NCI-H1417 (cell line): ENCODE measurements around the gene EFR3B.

Experiments
- DNase-seq, 3 experiments: peaks; one replicate each; lab custom pipeline; 2025; lab: John Stamatoyannopoulos, UW

The EFR3B gene

GRCh38 chr2:25034081-25034480 lies 7.8 kb upstream of the EFR3B start:
- DNase-seq = no peak

DNA sequence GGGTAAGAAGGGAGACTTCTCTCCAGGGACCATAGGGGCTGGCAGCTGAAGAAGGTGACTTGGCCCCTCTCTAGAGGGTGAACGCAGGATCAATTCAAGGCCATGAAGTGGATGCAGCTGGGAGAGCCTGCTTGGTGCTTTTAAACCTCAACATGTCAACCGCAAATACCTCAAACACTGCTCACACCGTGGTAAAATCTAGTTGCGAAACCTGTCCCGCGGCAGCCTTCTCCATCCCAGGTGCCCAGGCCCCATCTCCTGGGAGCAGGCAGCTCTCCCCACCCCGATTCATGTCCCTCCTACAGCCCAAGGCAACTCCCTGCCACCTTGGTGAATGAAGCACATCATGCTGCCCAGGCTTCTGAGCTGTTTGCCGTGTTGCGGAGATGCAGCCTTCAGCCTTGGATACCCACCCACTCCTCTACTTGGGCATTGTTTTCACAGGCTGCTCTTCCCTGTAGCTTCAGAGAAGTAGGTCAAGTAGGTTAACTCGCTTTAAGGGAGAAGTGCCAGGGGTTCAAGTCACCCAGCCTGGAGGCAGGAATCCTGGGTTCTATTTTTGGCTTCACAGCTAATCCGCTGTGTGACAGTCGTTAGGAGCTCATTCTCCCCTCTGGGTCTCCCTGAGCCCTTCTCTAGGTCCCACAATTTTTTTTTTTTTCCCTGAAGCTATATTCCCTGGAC lies 6.2 kb upstream of the EFR3B start:
- DNase-seq = peak in 1 of 3 experiments; percentile 42

- peak in 2 of 3 experiments; percentile 9 to 57 for DNase-seq
Observed at GRCh38 chr2:25036221-25036559, 5.7 kb upstream of the EFR3B start.

GRCh38 chr2:25039126-25039525 lies 2.8 kb upstream of the EFR3B start:
- DNase-seq = no peak

DNA sequence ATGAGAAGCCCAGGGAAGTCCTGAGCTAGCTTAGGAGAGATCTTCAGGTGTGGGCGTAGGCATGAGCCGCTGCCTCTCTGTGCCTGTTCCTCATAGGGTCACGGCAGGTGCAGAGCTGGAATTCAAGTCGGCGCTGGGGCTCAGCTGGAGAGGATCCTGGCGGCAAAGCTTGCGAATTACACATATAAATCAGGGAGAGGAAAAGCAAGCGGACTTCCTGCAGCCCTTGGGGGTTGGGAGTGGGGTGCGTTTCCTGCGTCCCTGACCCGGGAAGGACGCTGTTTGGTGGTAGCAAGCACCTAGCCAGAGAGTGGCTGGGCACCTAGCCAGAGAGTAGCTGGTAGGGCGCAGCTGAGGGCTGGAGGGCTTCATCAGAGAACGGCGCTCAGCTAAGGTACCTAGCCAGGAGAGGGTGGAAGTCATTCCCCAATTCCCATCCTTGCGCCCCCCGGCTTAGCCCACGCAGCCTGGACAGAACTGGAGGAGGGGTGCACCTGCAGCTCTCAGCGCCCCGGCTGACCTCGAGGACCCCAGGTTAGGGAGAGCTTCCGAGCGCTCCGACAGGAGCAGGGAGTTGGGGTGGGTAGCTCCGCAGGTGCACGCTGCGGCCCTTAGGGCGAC lies 459 bp upstream of the EFR3B start:
- DNase-seq = peak; percentile 90 to 95 (median 95)

- DNase-seq = peak; percentile 47 to 90 (median 88)
Observed at GRCh38 chr2:25042321-25043240, 705 bp downstream of the EFR3B start.

- peak in 2 of 3 experiments; percentile 61 to 72 for DNase-seq
Observed at GRCh38 chr2:25043241-25043867, 1.5 kb downstream of the EFR3B start.

DNA sequence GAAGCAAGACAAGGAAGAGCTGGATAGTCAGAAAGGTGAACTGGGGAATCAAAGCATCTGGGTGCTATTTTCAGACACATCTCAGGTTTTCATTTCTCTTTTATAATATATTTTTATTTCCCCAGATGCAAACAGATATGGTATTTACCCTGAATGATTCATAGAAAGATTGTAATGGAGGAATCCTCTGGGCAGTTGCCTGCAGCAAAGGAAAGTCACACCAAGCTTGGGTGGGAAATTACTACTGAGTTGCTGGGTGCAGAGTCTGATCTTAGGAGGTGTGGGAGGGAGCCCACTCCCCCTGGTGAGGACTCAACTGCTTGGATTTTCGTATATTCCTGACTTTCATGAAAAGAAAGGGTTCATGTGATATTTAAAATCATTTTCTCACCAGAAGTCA lies 2.1 kb downstream of the EFR3B start:
- no peak for DNase-seq

DNA sequence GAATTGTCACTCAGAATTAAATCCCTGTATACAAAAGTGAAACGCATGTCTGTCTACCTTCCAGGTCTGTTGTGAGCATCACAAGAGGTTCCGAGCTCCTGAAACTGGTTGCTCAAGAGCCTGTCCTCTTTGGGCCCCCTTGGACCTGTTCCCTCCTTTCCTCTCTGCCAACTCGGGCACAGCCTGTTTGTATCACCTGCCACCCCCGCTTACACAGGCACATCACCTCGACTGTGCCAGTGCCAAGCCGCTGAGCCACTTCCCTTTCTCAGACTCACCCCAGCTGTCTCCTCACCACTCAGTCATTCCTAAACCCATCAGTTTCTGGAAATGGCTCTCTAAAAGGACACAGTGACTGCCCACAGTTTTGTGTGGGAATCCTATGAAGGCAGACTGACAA lies 3.1 kb downstream of the EFR3B start:
- DNase-seq = no peak

- DNase-seq = no peak
Observed at GRCh38 chr2:25049422-25049821, 7.5 kb downstream of the EFR3B start.

DNA sequence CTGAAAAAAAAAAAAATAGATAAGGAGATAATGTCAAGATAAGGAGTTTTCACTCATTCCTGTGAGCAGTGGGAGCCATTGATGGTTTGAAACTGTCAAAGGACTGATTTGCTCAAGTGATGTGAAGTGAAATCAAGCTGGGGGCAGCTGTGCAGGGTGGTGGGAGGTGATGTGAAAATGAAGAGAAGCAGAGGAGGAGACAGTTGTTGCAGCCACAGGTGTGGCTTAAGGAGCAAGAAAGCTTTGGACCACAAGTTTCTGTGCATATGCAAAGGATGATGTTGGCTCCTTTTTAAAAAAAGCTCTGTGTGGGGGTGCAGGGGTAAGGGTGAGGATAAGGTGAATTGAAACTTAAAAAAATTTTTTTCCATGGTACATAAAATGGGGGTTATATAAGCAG lies 8.3 kb downstream of the EFR3B start:
- no peak for DNase-seq

GRCh38 chr2:25053041-25053440 lies 11.2 kb downstream of the EFR3B start:
- DNase-seq = no peak

DNA sequence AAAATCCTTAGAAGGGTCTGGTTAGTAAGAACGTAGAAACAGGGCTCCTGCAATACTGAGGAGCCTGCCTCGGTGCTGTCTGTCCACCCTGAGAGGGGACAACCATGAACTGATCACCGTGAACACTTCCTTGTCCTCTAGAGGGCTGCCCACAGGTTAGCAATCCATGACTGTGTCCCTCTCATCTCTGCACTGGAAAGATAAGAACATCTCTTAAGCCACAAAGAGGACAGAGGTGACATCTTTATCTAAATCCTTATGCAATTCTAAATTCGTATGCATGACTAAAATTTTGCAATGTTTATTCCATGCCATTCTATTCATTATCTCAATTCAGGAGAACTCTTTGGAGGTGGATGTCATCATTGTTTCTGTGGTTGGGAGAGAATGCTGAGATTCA lies 12.8 kb downstream of the EFR3B start:
- DNase-seq = no peak

DNA sequence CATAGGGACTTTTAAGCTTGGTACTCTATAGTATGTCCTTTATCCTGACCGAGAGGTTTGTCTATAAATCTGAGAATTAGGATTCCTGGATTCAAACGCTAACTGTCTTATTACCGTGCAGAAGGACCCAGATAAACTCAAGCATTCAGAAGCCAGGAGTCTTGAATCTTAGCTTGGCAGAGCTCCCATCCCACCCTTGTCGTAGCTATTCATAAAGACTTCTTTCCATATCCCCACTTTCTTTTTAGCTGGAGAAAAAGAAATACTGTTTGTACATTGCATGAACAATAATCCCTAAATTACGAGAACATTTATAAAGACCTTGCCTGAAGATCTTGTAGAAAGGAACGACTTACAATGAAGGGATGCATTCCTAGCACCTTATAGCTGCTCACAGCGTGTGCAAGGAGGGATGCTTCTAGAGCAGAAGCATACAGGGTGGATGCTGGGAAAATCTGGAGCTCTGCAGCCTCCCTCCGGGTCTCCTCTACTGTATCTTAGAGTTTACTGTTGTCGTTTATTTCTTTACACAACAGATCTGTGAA lies 13.6 kb downstream of the EFR3B start:
- DNase-seq = no peak

GRCh38 chr2:25056098-25056821 lies 14.4 kb downstream of the EFR3B start:
- peak in 1 of 3 experiments; percentile 54 for DNase-seq

GRCh38 chr2:25062511-25062917 lies 20.6 kb downstream of the EFR3B start:
- DNase-seq = peak in 2 of 3 experiments; percentile 36 to 68

- no peak for DNase-seq
Observed at GRCh38 chr2:25063876-25064660, 22.2 kb downstream of the EFR3B start.

DNA sequence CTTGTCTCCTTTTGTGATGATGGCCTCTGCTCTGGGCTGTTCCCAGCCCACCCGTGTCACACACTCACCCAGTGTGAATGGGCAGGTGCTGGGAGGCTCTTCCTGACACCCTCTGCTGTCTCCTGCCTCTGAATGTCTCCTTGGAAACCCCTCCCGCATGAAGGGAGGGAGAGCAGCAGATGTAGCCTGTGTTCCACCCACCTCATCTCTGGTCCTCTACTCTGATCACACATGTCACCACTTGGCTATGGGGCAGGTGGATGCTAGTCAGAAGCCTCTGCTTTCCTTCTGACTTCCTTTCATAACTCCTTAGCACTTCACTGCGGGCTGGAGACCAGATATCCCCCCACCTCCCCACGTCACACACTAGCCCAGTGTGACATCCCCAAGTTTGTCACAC lies 23.9 kb downstream of the EFR3B start:
- peak in 1 of 3 experiments; percentile 30 for DNase-seq

GRCh38 chr2:25066455-25066854 lies 24.6 kb downstream of the EFR3B start:
- no peak for DNase-seq

- no peak for DNase-seq
Observed at GRCh38 chr2:25068217-25068616, 26.3 kb downstream of the EFR3B start.

DNA sequence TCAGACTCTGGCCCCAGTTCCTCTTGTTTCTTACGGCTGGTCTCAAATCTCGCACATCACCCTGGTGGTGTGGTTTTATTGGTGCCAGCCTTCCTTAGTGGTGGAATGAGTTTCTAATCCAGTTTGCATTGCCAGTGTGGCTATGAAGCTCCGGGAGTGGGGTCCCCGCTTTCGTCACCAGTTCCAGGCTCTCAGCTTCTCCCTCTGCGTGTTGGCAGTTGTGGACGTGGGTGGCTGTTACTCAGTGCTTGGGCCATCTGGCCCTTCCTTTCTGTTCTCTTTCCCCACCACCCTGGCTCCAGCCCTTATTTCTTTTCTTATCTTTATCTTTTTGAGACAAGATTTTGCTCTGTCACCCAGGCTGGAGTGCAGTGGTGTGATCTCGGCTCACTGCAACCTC lies 30.1 kb downstream of the EFR3B start:
- no peak for DNase-seq
